Stimulated activated CD4-positive, alpha-beta T cell treated with anti-CD3 and anti-CD28 coated beads, Interleukin-15, amount 100 ng/mL, for 1 hour (primary cell): Measurements from ENCODE around the gene C1D.

ENCODE experiments used
- DNase-seq, 2 donors: peaks; one replicate each; pipeline ENCODE4 v3.0.0-alpha.2; 2020; ENCODE audit warnings: low read depth in 1 of 2, low spot score in 1 of 2

The C1D gene

DNA sequence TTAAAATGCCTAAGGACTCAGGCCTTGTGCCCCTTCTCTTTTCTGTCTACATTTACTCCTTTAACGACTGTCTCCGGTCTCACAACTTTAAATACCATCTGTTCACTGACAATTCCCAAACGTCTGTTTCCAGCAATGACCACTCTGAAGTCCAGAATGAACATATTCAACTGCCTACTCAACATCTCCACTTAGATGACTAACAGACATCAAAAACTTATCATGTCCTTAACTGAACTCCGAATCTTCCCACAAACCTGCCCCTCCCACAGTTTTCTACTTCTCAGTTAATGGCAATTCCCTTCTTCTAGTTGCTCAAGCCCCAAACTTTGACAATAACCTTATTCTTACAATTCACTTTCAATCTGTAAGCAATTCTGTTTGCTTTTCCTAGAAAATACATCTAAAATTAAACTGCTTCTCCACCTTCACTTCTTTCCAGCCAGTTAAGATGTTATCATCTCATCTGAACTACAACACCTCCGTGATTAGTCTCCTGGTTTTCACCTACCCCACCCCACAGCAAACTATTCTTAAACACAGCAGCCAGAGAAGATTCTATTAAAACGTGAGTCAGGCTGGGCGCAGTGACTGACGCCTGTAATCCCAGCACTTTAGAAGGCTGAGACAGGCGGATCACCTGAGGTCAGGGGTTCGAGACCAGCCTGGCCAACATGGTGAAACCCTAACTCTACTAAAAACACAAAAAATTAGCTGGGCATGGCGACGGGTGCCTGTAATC, 2.8 kb downstream of the C1D start:
- no peak for DNase-seq

DNA sequence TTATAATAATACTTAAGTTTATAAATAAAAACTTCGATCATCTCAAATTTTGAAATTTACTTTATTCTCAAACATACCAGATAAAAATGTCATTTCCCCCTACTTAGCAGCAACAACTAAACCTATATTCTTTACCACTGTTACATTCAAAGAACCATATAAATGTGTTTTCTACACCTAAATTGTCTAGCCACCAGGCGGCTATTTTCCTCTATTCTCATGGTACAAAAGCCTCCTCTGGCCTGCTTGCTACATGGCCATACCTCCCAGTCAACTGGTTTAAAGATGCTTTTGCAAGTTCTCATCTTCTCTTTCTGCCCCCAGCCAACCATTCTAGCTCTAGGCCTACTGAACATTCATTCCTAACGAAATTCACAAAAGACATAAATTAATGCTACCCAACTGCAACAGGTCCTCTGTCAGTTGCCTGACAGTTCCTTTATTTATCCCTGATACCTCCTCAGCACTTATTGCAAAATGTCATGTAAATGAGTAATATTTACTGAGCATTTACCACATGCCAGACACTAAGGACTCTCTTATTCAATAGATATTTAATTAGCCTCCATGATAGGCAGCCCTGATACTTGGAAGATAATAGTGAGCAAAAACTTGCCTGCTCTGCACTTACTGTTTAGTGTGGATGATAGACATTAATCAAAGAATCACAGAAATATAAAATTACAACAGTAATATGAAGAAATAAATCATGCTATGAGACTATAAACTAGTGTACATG, 5.0 kb downstream of the C1D start:
- DNase-seq = no peak

- no peak for DNase-seq
These were observed 9.9 kb downstream of the C1D start for GRCh38 chr2:68052717-68053422.

- DNase-seq = no peak
These were observed 12.5 kb downstream of the C1D start for GRCh38 chr2:68050353-68050752.

DNA sequence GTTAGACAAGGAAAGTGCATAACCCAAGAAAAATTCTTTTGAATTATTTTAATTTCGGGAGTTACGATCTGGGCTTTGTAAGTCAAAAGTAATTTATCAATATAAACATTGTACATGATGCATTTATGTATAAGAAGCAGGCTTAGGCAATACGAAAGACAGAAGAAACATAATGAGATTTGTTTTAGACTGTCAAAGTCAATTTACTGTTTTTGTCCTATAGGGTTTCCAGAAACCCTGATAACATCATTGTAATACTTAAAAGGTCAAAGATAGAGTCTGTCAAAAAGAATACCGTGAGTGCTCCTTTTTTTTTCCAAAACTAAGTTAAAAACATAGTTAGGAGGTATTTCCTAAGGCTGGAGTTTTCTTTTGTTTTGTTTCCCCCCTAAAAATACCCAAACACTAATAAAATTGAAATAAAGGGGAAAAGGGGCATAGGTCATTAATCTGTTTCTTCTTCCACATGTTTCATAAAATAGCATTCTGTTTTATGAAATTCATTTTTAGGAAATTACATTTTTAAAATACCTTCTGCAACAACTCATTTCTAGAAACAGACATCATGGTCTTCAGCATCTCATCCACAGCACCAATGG, 16.1 kb downstream of the C1D start:
- DNase-seq = no peak

DNA sequence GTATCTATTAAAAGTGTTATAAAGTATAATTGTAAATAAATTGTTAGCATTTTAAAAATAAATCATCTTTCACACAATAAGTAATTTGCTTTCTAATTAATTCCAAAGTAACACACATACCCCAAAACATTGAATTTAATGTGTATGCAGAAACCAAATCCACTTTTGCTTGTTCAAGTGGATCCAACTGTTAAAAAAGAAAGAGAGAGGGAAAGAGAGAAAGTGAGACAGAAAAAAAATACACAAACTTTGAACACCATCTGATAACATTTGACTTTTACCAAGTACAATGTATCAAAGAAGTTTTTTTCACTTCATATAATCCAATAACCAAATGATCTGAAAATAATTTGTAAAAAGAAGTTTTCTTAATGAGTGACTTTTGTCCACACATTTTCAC, 16.6 kb downstream of the C1D start:
- no peak for DNase-seq

GRCh38 chr2:68045342-68045741, 17.5 kb downstream of the C1D start:
- DNase-seq = no peak

DNA sequence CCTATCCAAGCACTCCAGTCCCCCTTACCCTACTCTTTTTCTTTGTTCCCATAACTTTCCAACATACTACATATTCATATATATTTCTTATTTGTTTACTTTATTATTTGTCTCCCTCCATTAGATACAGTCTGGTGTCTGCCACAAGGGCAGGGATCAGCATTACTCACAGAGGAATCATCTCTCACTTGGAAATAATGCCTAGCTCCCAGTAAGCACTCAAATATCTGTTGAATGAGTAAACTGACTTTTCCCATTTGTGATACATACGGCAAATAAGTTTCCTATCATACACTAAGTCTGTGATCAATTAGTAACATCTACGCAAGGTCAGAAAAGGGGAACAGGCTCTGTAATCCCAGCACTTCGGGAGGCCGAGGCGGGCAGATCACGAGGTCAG, 18.7 kb downstream of the C1D start:
- no peak for DNase-seq

GRCh38 chr2:68043695-68044094, 19.1 kb downstream of the C1D start:
- no peak for DNase-seq

GRCh38 chr2:68043032-68043431, 19.8 kb downstream of the C1D start:
- no peak for DNase-seq

- DNase-seq = no peak
These were observed 21.0 kb downstream of the C1D start for GRCh38 chr2:68041704-68042245.

DNA sequence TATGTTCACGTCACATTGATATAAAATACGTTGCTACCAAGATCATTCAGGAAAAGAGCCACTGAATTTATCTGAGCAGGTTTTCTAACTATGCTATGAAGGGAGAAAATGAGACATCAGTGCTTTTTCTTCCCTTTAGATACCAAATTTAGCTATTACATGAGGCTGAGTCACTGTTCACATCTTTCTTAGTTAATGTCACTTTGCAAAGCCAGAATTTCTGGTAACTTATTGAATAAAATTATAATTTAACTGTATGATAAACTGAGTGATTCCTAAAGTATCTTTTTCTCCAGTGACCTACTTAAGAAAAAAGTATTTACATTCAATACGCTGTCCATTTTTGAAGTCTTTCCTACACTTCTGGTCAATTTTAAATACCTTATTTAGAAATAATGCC, 22.7 kb downstream of the C1D start:
- no peak for DNase-seq

DNA sequence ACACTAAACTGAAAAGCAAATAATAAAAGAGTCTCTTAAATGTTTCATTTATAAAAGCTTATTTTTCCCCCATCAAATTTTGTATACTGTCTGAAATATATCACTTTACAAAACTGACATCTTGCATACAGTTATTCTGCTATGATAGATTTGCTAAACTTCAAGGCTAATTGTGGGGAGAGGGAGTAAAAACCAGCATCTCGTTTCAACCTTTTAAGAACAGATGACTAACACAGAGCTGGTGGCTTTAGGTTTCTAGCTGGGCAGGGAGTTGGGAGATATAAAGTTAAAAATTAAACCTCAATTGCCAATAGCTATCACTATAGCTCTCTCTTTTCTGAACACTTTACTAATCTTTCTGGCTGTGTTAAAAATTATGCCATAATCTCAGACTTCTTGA, 23.5 kb downstream of the C1D start:
- DNase-seq = no peak

DNA sequence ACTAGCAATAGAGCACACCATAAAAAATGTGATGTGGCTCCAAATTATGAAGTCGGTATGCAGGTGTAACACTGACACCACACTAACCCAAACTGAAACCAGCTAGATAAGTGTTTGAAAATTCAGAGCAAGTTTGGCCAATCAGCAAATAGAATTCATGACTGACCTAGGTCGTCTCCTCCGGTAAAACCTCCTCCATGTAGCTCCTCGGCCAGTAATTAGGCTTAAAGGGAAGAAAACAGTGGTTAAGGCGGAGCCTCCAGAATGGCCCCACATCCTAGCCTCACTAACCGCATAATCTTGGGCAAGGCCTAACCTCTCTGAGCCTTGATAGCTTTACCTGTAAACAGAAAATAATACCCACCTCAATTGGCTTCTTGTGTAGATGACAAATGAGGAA, 30.1 kb downstream of the C1D start:
- DNase-seq = no peak

- DNase-seq = no peak
These were observed 31.2 kb downstream of the C1D start for GRCh38 chr2:68031542-68032160.

GRCh38 chr2:68031043-68031442, 31.8 kb downstream of the C1D start:
- DNase-seq = no peak

GRCh38 chr2:68030529-68030928, 32.3 kb downstream of the C1D start:
- no peak for DNase-seq

GRCh38 chr2:68027959-68028358, 34.8 kb downstream of the C1D start:
- no peak for DNase-seq

DNA sequence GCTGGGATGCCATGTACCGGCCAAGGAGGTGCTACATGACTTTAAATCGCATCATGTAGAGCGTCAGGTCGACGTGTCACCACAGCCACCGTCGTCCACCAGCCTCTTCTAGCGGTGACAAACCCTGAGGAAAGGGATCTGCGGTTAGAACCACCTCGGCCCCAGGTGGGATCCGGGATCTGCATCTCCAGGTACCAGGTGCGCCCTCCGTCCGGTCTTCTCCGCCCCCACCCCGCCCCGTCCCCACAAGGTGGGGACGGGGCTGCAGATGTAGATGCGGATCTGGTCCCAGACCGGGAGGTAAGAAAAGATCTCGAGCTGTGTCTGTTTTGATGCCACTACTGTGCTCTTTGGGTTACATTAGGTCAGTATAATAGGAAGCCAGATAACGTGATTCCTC, 38.4 kb downstream of the C1D start:
- DNase-seq = no peak

- no peak for DNase-seq
These were observed 38.9 kb downstream of the C1D start for GRCh38 chr2:68023904-68024303.

- no peak for DNase-seq
These were observed 44.1 kb downstream of the C1D start for GRCh38 chr2:68018727-68019126.
